Muscle of back (tissue), 11 donors: ENCODE results near the gene CFB. TPM values are rescaled to one million over a fixed set of nuclear protein-coding genes. Genes with fewer than 3 reads are reported as not detected.
"Not testable (repeated sequence)": the region's sequence is repeated elsewhere in the genome, so short reads cannot be mapped to it uniquely, and the experiment has no call there.

Experiments
- DNase-seq, 3 donors: peaks; one replicate each; pipeline versions ENCODE4 v3.0.0 to v3.0.0-alpha.2; 2013
- polyA plus RNA-seq, 10 donors: library from polyadenylated mRNA; unstranded; fragments of 120-200 nt; gene quantifications; one replicate each; pipeline ENCODE4 v1.2.1, GENCODE V29; 2013; ENCODE audit not compliant: insufficient read length in 10 of 10

The CFB gene
- polyA plus RNA-seq, 10 donors = 1.0 to 2.6 (median 1.6) TPM

DNA sequence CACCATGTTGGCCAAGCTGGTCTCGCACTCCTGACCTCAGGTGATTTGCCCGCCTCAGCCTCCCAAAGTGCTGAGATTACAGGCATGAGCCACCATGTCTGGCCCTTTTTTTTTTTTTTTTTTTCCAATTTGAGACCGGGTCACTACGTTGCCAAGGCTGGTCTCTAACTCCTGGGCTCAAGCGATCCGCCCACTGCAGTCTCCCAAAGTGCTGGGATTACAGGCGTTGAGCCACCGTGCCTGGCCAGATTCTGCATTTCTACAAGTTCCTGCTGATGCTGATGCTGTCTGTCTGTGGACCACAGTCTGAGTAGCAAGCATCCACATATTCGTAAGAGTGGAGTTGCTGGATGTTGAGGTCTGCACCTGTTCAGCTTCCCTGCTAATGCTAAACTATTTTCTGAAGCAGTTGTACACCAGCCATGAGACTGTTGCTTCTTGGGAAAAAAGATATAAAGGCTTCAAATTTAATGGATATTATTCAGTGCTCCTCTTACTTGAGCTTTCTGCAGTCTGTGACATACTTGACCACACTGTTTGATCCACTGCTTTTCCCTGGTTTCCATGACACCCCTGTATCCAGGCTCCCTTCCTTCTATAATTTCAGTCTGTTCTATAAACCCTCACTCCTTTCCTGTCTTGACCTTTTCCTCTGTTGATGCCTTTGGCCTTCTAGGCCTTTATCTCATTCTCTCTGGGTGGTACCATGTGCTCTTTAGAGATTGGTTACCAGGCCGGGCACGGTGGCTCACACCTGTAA is 33.9 kb upstream of the CFB start:
- DNase-seq = no peak

DNA sequence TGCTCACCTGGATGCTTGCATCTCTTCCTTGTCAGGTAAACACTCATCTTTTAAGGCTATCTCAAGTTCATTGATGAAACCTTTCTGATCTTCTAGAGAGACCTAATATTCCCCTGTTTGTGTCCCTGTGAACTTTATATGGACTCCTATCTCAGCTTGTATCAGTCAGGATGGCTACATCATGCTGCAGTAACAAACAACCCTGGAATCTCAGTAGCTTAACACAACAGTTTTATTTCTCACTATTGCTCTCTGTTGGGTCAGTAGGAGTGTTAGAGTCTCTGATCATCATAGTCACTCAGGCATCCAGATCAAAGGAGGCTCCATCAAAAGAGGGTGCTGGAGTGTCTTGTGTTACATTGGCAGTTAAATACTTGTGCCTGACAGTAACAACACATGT is 30.5 kb upstream of the CFB start:
- no peak for DNase-seq

DNA sequence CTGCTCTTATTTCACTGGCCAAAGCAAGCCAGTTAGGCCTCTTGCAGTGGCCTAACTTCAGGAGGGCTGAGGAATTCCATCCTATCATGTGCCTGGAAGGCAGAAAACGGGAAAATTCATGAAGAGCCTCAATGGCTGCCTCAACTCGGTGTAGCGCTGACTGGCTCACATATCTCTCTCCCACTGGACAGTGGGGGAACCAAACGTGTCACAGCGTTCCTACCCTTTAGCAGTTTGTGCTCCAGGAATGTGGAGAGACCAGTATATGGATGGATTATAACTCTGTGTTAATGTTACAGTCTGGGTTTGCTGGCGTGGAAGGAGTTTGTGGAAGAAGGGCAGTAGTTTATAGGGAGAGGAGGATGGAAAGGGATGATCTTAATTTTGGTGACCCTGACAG is 30.1 kb upstream of the CFB start:
- no peak for DNase-seq

DNA sequence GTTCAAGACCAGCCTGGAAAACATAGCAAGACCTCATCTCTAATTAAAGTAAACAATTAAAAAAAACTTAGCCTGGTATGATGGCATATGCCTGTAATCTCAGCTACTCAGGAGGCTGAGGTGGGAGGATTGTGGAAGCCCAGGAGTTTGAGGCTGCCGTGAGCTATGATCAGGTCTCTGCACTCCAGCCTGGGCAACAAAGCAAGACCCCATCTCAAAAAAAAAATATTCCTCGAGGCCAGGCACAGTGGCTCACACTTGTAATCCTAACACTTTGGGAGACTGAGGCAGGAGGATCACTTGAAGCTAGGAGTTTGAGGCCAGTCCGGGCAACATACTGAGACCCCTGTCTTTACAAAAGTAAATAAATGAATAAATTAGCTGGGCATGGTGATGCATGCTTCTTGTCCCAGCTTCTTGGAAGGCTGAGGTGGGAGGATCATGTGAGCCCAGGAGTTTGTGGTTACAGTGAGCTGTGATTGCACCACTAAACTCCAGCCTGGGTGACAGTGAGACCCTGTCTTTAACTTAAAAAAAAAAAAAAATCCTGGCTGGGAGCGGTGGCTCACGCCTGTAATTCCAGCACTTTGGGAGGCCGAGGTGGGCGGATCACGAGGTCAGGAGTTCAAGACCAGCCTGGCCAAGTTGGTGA is 27.7 kb upstream of the CFB start:
- DNase-seq = no peak

DNA sequence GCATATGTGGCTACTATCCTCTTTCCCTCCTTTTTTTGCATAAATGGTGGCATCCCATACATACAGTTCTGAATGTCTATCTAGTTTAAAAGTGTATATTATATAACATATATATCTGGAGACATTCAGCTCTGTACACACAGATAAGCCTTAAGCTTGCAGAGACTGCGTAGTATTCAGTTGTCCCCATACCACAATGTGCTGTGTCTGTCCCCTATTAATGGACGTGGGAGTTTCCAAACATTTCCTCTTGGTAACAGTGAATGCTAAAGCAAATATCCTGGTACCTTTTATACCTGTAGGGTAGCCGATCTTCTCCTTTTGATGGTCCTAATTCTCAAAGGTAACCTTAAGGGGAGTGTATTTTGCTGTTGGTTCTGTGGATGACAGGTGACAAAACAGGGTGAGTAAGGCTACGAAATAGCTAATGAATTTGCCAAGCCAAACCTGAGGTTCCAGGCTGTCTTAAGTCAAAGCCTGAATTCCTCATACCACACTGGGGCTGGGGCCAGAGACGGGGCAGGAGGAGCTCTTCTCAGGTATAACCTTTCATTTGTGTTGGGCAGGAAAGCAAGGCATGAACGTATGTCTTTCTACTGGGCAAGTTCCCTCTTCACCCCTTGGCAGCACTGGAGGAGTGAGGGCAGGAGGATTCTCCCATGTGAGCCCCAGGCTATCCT is 26.1 kb upstream of the CFB start:
- no peak for DNase-seq

DNA sequence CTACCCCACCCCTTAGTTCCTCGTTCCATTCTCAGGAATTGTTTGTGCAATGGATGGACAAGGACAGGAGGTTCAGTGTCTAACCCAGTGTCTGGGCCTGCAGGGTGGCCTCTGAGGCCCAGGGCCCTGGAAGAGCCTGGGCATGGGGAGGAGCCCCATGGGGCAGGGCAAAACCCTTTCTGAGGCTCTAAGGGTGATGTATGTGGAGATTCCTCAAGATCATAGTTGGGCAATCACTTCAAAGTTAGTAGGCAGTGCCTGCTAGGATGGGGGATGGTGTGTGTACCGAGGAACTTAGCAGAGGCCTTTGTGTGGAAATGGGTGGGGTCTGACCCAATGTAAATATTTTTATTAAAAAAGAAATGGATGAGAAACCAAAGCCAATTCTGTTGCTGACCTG is 25.1 kb upstream of the CFB start:
- no peak for DNase-seq

DNA sequence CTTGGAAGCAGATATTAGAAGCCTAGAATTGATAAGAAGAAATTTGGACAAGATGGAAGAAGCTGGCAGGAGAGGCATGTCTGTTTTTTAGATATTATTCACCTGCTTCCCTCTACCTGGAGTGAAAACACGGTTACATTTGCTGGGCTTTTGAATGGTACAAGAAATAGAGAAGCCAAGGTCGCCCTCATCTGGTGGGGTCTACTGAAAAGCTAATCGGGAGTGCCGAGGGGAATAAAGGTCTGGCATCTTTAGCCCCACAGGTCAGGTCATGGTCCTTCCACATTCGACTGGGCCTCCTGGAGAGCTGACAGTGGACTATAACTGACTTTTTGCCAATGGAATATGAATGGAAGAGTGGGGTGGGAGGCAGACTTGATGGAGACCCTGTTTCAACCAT is 23.0 kb upstream of the CFB start:
- no peak for DNase-seq

DNA sequence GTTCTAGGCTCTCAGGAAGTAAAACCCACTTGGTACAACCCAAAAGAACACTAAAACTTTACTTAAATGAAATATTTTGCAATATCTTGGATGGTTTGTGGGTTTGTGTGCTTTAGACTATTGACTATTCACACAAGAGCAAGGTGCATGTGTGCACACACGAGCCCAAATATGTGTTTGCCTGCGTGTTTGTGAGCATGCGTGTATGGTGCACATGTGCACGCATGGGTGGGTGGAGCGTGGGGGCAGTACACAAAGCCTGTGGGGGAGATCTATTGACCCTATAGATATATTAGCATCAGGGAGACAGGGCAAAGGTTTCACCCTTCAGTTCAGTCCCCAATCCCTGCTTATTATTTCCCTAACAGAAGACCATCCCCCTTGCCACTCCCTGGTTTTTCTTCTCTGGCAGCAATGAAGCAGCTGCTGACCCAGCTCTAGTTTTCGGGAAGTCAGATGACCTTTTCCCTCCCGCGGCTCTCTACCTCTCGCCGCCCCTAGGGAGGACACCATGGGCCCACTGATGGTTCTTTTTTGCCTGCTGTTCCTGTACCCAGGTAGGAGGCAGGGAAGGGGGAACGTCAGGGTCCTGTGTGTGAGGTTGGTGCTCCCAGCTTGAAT is 18.5 kb upstream of the CFB start, which contains the start of gene C2:
Gene C2 (plus strand): TSS at position 476 of the 621 bp plus-strand sequence. CDS start 36 bp downstream, at position 512.
- no peak for DNase-seq

DNA sequence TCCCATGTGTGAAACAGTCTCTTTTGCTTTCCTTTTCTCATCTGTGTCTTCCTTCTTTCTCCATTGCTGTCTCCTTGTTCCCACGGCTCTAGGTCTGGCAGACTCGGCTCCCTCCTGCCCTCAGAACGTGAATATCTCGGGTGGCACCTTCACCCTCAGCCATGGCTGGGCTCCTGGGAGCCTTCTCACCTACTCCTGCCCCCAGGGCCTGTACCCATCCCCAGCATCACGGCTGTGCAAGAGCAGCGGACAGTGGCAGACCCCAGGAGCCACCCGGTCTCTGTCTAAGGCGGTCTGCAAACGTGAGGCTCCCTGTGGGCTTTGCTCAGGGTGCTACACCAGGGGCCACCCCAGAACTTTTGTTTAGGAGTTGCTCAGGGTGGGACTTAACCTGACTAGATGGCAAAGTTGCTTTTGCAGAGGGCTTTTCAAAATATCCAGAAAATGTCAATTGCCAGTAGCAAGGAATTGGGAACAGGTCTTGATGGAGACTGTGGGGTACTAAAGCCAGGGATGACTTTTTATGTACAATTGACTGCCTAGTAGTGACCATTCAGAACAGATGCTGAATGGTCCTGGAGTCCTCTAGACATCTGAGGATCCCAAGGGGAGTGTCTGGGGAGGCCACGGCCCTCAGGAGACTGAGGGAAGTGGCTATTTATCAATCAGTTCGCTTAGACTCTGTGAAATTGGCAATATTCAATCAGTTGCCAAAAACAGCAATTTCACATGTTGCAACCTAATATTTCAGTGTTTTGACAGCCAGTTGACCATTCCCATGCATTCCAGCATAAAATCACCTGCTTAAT is 17.8 kb upstream of the CFB start:
- DNase-seq = no peak

DNA sequence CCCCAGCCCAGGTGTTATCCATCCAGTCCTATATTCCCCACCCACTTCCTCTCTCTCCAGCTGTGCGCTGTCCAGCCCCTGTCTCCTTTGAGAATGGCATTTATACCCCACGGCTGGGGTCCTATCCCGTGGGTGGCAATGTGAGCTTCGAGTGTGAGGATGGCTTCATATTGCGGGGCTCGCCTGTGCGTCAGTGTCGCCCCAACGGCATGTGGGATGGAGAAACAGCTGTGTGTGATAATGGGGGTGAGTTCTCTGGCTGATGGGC is 17.3 kb upstream of the CFB start:
- no peak for DNase-seq

DNA sequence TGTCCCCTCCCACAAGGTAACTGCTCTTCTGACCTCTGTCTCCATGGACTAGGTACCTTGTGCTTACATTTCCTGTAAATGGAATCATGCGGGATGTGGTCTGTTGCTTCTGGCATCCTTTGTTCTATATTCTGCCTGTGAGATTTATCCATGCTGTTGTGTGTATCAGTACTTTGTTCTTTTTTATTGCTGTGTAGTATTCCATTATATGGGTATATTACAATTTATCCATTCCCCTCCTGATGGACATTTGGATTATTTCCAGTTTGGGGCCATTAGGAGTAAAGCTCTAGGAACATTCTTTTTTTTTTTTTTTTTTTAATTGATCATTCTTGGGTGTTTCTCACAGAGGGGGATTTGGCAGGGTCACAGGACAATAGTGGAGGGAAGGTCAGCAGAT is 14.9 kb upstream of the CFB start:
- no peak for DNase-seq

DNA sequence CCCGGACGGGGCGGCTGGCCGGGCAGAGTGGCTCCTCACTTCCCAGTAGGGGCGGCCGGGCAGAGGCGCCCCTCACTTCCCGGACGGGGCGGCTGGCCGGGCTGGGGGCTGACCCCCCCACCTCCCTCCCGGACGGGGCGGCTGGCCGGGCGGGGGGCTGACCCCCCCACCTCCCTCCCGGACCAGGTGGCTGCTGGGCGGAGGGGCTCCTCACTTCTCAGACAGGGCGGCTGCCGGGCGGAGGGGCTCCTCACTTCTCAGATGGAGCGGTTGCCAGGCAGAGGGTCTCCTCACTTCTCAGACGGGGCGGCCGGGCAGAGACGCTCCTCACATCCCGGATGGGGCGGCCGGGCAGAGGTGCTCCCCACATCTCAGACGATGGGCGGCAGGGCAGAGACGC is 13.8 kb upstream of the CFB start:
- not testable (repeated sequence) for DNase-seq

DNA sequence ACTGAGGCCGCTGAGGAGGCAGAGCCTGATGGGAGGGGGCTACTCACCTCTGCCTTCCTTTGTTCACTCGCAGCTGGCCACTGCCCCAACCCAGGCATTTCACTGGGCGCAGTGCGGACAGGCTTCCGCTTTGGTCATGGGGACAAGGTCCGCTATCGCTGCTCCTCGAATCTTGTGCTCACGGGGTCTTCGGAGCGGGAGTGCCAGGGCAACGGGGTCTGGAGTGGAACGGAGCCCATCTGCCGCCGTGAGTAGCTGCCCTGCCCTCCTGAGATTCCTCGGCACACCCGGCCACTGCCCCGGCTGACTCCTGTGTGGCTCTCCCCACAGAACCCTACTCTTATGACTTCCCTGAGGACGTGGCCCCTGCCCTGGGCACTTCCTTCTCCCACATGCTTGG is 12.4 kb upstream of the CFB start:
- DNase-seq = no peak

DNA sequence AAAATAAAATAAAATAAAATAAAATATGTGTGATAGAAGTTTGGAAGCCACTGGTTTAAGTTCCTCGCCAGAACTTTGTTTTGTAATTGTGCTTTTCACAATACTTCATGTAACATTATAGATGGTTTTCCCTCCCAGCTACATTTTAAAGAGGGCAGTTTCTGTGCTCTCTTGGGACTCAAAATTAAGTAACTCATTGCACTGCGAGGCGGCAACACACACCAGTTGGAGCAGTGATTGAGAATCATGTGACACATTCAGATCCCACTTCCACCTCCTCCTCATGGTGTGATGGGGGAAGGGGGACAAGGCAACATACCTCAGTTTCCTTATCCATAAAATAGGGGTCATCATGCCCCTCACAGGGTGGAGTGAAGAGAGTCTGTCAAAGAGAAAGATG is 10.9 kb upstream of the CFB start:
- DNase-seq = no peak

DNA sequence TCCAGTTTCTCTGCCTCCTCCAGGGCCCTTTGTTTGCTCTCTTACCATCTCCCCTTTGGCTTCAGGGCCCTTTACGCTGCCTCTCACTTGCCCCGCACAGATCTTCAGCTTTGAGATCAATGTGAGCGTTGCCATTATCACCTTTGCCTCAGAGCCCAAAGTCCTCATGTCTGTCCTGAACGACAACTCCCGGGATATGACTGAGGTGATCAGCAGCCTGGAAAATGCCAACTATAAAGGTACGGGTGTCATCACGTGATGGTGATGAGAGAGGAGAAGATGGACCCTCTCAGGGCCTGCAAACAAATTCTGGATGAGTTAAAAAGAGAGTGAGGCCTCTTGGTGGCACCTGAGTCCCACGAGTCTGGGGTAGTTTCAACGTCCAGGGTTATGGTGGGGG is 10.1 kb upstream of the CFB start:
- DNase-seq = no peak

DNA sequence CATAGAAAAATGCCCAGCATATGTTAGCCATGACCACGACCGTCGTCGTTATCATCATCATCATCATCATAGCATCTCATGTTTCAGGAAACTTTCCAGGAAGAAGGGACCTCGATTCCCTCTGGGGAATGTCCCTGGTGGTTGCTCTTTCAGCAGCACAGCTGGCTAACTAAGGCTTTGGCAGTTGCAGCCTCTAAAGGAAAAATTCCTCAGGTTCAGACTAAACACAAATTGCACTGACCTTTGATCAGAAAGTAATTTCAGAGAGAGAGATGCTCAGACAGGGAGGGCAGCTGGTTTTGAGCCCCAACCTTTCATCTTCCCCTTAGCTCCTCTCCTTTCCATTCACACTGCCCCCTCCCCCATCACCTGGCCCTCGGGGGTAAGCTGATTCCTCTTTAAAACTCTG is 5.6 kb upstream of the CFB start:
- DNase-seq = no peak

DNA sequence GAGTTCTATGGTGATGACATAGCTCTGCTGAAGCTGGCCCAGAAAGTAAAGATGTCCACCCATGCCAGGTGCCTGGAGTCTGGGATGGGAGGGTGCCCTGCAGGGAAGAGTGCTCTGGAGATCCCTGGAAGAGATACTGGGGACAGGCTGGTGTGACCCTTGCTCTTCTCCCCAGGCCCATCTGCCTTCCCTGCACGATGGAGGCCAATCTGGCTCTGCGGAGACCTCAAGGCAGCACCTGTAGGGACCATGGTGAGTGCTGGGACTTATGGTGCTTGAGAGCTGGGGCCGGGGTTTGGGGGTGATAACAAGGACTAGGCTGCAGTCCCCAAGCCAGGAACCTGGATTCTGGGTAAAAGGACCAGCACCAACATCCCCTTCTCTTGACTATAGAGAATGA is 2.2 kb upstream of the CFB start:
- no peak for DNase-seq

DNA sequence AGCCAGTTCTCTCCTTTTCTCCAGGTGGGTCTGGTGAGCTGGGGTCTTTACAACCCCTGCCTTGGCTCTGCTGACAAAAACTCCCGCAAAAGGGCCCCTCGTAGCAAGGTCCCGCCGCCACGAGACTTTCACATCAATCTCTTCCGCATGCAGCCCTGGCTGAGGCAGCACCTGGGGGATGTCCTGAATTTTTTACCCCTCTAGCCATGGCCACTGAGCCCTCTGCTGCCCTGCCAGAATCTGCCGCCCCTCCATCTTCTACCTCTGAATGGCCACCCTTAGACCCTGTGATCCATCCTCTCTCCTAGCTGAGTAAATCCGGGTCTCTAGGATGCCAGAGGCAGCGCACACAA is 765 bp upstream of the CFB start:
- DNase-seq = no peak

DNA sequence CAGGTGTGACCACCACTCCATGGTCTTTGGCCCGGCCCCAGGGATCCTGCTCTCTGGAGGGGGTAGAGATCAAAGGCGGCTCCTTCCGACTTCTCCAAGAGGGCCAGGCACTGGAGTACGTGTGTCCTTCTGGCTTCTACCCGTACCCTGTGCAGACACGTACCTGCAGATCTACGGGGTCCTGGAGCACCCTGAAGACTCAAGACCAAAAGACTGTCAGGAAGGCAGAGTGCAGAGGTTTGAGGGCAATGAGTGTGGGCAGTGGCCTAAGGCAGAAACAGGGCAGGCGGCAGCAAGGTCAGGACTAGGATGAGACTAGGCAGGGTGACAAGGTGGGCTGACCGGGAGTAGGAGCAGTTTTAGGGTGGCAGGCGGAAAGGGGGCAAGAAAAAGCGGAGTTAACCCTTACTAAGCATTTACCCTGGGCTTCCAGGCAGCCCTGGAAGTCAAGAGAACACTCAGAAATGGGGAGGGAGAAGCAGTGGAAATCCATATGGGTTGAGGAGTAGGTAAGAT is 533 bp downstream of the CFB start:
- DNase-seq = no peak

DNA sequence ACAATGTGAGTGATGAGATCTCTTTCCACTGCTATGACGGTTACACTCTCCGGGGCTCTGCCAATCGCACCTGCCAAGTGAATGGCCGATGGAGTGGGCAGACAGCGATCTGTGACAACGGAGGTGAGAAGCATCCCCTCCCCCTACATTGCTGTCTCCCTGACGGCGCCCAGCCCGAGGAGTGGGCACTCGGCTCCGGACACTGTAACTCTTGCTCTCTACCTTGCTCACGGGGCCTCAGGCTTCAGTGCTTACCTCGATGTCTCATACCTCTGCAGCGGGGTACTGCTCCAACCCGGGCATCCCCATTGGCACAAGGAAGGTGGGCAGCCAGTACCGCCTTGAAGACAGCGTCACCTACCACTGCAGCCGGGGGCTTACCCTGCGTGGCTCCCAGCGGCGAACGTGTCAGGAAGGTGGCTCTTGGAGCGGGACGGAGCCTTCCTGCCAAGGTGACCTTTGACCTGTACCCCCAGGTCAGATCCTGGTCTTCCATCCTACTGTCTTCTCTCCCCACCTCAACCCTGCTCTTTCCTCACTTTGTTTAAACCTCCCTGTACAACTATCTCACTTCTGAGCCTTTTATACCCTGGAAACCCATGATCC is 1.3 kb downstream of the CFB start:
- no peak for DNase-seq

DNA sequence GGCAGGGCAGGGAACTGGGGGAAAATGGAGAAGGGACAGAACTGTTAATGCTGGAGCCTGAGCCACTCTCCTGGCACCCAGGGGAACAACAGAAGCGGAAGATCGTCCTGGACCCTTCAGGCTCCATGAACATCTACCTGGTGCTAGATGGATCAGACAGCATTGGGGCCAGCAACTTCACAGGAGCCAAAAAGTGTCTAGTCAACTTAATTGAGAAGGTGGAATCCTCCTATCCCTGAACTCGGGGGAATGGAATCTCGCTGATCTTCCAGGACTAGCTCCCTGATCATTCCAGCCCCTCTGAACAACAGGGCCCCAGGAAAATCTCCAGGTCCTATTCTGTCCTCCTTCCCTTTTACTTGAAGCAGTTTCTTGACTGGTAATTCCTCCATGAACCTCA is 2.0 kb downstream of the CFB start:
- DNase-seq = no peak

DNA sequence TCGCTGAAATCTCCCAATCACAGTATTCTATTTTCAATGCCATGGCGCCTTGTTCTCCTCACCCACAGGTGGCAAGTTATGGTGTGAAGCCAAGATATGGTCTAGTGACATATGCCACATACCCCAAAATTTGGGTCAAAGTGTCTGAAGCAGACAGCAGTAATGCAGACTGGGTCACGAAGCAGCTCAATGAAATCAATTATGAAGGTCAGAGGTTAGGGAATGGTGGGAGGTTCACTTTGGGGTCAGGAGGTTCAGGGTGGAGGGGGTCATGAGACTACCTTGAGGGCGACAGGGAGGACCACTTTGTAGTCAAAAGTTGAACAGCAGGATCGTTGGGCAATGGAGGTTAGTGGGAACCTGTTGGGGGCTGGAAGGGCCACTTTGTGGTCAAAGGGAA is 2.4 kb downstream of the CFB start:
- DNase-seq = no peak
